Tibial nerve (tissue), 4 donors: Measurements from ENCODE around the gene SPATA33.

ENCODE experiments used
- CTCF ChIP-seq, 5 experiments: fragments of 200-600 bp in 3 of 5; fragments of 450-650 bp in 2 of 5; sonication (generic) in 3 of 5; IDR thresholded peaks; one replicate each; pipeline ENCODE4 v1.5.1; 2016 to 2019; ENCODE audit warnings: antibody characterized with exemption in 5 of 5, mild to moderate bottlenecking in 3 of 5, moderate library complexity in 2 of 5
- EP300 ChIP-seq, 2 donors: sonication (generic); formaldehyde crosslinking; IDR thresholded peaks; one replicate each; pipeline ENCODE4 v1.6.1; 2017; ENCODE audit warnings: antibody characterized with exemption in 2 of 2, mild to moderate bottlenecking in 1 of 2
- POLR2A ChIP-seq, 2 donors: fragments of 450-650 bp; IDR thresholded peaks; one replicate each; pipeline ENCODE4 v1.6.1; 2017; ENCODE audit warnings: antibody characterized with exemption in 2 of 2, mild to moderate bottlenecking in 2 of 2, moderate library complexity in 2 of 2

GRCh38 chr16:89700100-89700648, 42.5 kb downstream of the SPATA33 start:
- peak; percentile 71 to 94 (median 90) for TF ChIP-seq CTCF (IDR thresholded peaks at IDR 0.05)
- TF ChIP-seq EP300 (IDR thresholded peaks at IDR 0.05): peak; percentile 86 to 97
- peak in 1 of 2 donors; percentile 58 for TF ChIP-seq POLR2A (IDR thresholded peaks at IDR 0.05)
